ENCODE data around the gene IKZF4. TPM values are rescaled to one million over a fixed set of nuclear protein-coding genes. Genes with fewer than 3 reads are reported as not detected.
"Not testable (repeated sequence)": the region's sequence is repeated elsewhere in the genome, so short reads cannot be mapped to it uniquely, and the experiment has no call there.

The IKZF4 gene
- total RNA-seq, 1 donor from 2014 or later: 8.4 TPM

- no peak for DNase-seq (ENCODE audit: low spot score)
- intact Hi-C loops (cut with DNase I): no loop called here
Observed at GRCh38 chr12:56031987-56032386, 11.1 kb downstream of the IKZF4 start.

- intact Hi-C loops (cut with DNase I): no loop called here
- DNase-seq (ENCODE audit: low spot score): no peak
Observed at GRCh38 chr12:56034586-56035332, 13.9 kb downstream of the IKZF4 start.

GRCh38 chr12:56037161-56037560 is 16.3 kb downstream of the IKZF4 start:
- intact Hi-C loops (cut with DNase I): no loop called here

GRCh38 chr12:56038022-56038655 is 17.3 kb downstream of the IKZF4 start:
- DNase-seq (ENCODE audit: low spot score): no peak
- intact Hi-C loops (cut with DNase I): no loop called here

More at GRCh38 chr12:56037161-56037560, 16.3 kb downstream of the IKZF4 start:
- DNase-seq (ENCODE audit: low spot score): no peak

DNA sequence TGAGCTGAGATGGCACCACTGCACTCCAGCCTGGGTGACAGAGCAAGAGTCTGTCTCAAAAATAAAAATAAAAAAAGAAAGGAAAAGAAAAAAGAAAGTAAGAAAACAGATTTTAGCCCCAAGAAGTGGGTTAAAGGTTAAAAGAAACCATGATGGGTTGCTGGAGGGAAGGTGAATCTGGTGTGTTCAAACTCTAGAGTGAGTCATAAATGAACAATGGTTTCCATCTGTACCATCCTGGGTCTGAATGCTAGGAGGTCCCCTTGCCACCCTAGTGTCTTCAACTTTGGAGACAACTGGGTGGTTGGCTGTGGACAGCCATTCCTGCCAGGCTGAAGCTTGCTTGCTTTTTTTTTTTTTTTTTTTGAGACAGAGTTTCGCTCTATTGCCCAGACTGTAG is 19.3 kb downstream of the IKZF4 start:
- intact Hi-C loops (cut with DNase I): loop anchor here (5.0 to 10.0 kb wide), 2 partner anchors 77 to 295 kb away; partner anchors contain the start of genes GDF11, RPL41 and ZC3H10
- no peak for DNase-seq (ENCODE audit: low spot score)

GRCh38 chr12:56040963-56041551 is 20.2 kb downstream of the IKZF4 start:
- no peak for DNase-seq (ENCODE audit: low spot score)
- intact Hi-C loops (cut with DNase I): loop anchor here (1.0 to 10.0 kb wide), 4 partner anchors 45 to 296 kb away; partner anchors contain the start of genes GDF11, PA2G4, RPL41 and ZC3H10

DNA sequence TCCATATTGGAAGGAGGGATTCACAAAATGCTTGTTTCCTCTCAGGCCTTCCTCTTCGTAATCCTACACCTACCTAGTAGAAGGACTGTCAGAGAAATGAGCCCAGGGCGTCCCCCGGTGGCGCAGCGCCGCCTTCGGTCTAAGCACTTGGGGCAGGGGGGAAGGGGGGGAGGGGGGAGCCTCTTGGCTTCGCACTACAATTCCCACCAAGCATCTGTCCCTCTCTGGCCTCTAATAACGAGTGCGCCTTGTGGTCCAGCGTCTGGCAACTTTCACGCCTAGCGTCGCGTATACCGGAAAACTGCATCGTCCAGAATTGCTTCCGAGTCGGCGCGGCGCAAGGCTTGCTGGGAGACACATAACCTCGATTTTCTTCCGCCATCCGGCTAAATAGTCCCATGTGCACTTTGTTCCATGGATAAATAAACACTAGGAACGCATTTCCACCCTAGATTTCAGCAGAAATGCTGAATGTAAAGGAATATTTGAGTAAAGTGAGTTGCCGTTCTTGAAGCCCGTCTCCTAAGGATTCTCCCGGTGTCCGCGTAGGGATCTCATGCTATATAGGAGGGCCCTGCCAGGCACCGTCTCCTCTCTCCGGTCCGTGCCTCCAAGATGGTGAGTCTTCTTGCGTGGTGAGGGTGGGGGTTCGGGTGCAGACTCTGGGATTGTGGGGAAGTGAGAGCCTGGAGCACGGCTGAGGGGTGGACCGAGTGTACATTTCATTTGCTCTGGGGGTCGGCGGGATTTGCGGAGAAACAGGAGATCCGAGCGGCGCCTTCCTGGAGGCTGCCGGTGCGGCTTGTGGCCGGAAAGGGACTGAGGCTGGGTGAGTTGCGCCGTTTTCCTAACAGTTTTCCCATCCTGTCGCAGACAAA is 20.9 kb downstream of the IKZF4 start, which contains the start of gene RPS26:
RPS26 (plus strand) TSS at position 367 of the 878 bp plus-strand sequence; CDS start at position 616, 249 bp downstream.
- peak; percentile 96 for DNase-seq (ENCODE audit: low spot score)
- intact Hi-C loops (cut with DNase I): loop anchor here (1.0 to 10.0 kb wide), 4 partner anchors 45 to 297 kb away; partner anchors contain the start of genes GDF11, PA2G4, RPL41 and ZC3H10

- DNase-seq (ENCODE audit: low spot score): not testable (repeated sequence)
- intact Hi-C loops (cut with DNase I): loop anchor here (5.0 to 10.0 kb wide), 2 partner anchors 75 to 298 kb away; partner anchors contain the start of genes GDF11, RPL41 and ZC3H10
Observed at GRCh38 chr12:56042430-56042813, 21.6 kb downstream of the IKZF4 start.

- intact Hi-C loops (cut with DNase I): loop anchor here (5.0 to 10.0 kb wide), 2 partner anchors 74 to 298 kb away; partner anchors contain the start of genes GDF11, RPL41 and ZC3H10
- no peak for DNase-seq (ENCODE audit: low spot score)
Observed at GRCh38 chr12:56042843-56043242, 22.0 kb downstream of the IKZF4 start.

GRCh38 chr12:56046027-56046780 is 25.4 kb downstream of the IKZF4 start:
- DNase-seq (ENCODE audit: low spot score): no peak
- intact Hi-C loops (cut with DNase I): loop anchor here (10.0 kb wide), 1 partner anchor 301 kb away; the partner anchor contains the start of gene GDF11

DNA sequence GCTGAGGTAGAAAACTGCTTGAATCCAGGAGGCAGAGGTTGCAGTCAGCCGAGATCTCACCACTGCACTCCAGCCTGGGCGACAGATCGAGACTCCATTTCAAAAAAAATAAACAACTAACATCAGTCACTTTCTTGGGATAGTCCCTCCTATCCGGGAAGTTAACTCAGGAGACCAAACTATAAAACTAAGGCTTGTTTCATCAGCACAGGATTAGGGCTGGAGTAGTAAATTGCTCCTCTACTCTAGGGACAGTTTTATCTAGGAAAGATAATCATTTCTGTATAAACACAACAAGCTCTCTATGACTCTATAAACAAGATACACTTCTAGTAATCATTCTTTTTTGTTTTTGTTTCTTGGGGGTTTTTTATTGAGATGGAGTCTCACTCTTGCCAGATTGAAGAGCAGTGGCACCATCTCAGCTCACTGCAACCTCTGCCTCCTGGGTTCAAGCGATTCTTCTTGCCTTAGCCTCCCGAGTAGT is 32.6 kb downstream of the IKZF4 start:
- DNase-seq (ENCODE audit: low spot score): no peak
- intact Hi-C loops (cut with DNase I): no loop called here

DNA sequence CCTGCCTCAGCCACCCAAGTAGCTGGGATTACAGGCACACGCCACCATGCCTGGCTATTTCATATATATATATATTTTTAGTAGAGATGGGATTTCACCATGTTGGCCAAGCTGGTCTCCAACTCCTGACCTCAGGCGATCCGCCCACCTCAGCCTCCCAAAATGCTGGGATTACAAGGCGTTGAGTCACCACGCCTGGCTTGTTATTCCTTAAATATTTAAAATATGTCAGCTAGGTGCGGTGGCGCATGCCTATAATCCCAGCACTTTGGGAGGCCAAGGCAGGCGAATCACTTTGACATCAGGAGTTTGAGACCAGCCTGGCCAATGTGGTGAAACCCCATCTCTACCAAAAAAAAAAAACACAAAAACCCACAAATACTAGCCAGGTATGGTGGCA is 39.1 kb downstream of the IKZF4 start:
- intact Hi-C loops (cut with DNase I); DNase-seq (ENCODE audit: low spot score): not testable (repeated sequence)

- intact Hi-C loops (cut with DNase I): no loop called here
Observed at GRCh38 chr12:56061982-56062381, 41.1 kb downstream of the IKZF4 start.

DNA sequence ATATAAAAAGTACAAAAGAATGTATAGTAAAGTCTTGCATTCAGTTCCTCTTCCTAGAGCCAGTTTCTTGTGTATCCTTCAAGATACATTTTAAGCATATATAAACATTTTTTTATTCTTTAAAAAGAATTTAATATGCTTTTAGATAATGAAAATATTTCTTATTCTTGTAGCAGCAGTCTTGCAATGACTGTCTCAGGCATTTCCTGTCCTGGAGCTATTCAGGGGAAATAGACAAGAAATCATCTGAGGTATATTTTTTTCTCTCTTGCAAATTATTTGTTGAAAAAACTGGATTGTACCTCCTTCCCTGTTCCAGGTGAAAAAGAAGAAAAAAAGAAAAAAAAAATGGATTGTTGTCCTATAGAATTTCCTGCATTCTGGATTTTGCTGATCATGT is 42.2 kb downstream of the IKZF4 start:
- intact Hi-C loops (cut with DNase I): no loop called here
- no peak for DNase-seq (ENCODE audit: low spot score)

More at GRCh38 chr12:56061982-56062381, 41.1 kb downstream of the IKZF4 start:
- no peak for DNase-seq (ENCODE audit: low spot score)

GRCh38 chr12:56071648-56072047 is 50.8 kb downstream of the IKZF4 start:
- DNase-seq (ENCODE audit: low spot score): no peak
- intact Hi-C loops (cut with DNase I): no loop called here

GRCh38 chr12:56074396-56074795 is 53.6 kb downstream of the IKZF4 start:
- no peak for DNase-seq (ENCODE audit: low spot score)
- intact Hi-C loops (cut with DNase I): no loop called here

DNA sequence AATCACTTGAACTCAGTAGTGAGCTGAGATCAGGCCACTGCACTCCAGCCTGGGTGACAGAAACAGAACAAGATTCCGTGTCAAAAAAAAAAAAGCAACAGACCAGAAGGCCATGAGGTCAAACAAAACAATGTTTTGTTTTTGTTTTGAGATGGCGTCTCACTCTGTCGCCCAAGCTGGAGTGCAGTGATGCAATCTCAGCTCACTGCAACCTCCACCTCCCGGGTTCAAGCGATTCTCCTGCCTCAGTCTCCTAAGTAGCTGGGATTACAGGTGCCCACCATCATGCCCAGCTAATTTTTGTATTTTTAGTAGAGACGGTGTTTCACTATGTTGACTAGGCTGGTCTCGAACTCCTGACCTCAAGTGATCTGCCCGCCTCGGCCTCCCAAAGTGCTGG is 57.1 kb downstream of the IKZF4 start:
- DNase-seq (ENCODE audit: low spot score); intact Hi-C loops (cut with DNase I): not testable (repeated sequence)

- intact Hi-C loops (cut with DNase I): no loop called here
- no peak for DNase-seq (ENCODE audit: low spot score)
Observed at GRCh38 chr12:56078427-56078826, 57.6 kb downstream of the IKZF4 start.

All from cardiac septum (tissue), 1 donor.